ENCODE measurements around the gene CNOT10.
"Not testable (repeated sequence)": the region's sequence is repeated elsewhere in the genome, so short reads cannot be mapped to it uniquely, and the experiment has no call there.

Gene CNOT10

GRCh38 chr3:32703491-32703972 lies 18.5 kb downstream of the CNOT10 start:
- no peak overlapping the region for H3K4me3 Mint-ChIP-seq
- H3K9me3 Mint-ChIP-seq = no peaks in the 10 kb centered on the region
- H3K36me3 Mint-ChIP-seq (ENCODE audit: insufficient read depth) = peaks cover 8% of the 10 kb centered on the region
- H3K4me1 Mint-ChIP-seq (ENCODE audit: low read depth in 2 of 2) = peaks cover 8 to 28% of the 10 kb centered on the region in 2 donors
- H3K27ac Mint-ChIP-seq = no peak overlapping the region
- ATAC-seq (replicated peaks) = no peak
- no peak for DNase-seq
- no peaks in the 10 kb centered on the region for H3K27me3 Mint-ChIP-seq

- ATAC-seq (replicated peaks) (no peak), DNase-seq (no peak)
- Mint-ChIP-seq H3K27ac (no peak overlapping the region), H3K9me3 (no peaks in the 10 kb centered on the region), H3K4me1 (ENCODE audit: low read depth in 2 of 2) (peaks cover 5 to 29% of the 10 kb centered on the region in 2 donors), H3K36me3 (ENCODE audit: insufficient read depth) (peaks cover 25% of the 10 kb centered on the region), H3K27me3 (no peaks in the 10 kb centered on the region), H3K4me3 (no peak overlapping the region)
Observed at GRCh38 chr3:32705232-32705631, 20.2 kb downstream of the CNOT10 start.

GRCh38 chr3:32706348-32707025 lies 21.5 kb downstream of the CNOT10 start:
- Mint-ChIP-seq H3K27ac (peak overlapping the region in 1 of 2 donors; percentile 9), H3K36me3 (ENCODE audit: insufficient read depth) (peaks cover 32% of the 10 kb centered on the region), H3K27me3 (no peaks in the 10 kb centered on the region), H3K4me3 (no peak overlapping the region), H3K4me1 (ENCODE audit: low read depth in 2 of 2) (peaks cover 5 to 30% of the 10 kb centered on the region in 2 donors), H3K9me3 (no peaks in the 10 kb centered on the region)
- no peak for DNase-seq
- no peak for ATAC-seq (replicated peaks)

GRCh38 chr3:32707026-32707370 lies 22.0 kb downstream of the CNOT10 start:
- Mint-ChIP-seq H3K27ac (no peak overlapping the region), H3K4me1 (ENCODE audit: low read depth in 2 of 2) (peaks cover 3 to 27% of the 10 kb centered on the region in 2 donors), H3K4me3 (no peak overlapping the region), H3K27me3 (no peaks in the 10 kb centered on the region), H3K36me3 (ENCODE audit: insufficient read depth) (peaks cover 32% of the 10 kb centered on the region), H3K9me3 (no peaks in the 10 kb centered on the region)
- DNase-seq = no peak
- ATAC-seq (replicated peaks) = no peak

DNA sequence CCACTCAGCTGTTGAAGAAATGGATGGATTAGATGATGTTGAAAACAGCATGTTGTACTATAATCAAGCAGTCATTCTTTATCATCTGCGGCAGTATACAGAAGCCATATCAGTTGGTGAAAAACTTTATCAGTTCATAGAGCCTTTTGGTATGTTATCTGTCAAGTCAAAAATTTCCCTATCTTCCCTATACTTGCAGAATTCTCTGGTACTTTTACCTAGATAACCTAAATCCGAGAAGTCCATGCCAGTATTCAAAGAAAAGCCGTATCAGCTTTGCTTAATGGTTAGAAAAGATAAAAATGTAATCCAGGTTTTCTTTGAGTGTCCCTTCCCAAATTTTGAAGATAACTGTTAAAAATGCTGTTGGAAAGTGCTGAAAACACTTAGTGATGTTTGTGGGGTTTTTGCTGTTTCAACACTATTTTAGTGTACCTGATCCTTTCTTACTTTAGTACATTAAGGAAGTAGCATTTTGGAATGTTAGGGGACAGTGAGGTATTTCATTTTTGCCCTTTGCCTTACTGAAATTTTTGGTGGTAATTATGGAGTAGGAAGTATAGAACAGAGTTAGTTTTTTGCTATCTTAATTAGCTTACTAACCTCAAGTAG lies 23.8 kb downstream of the CNOT10 start:
- ATAC-seq (replicated peaks) = no peak
- H3K4me3 Mint-ChIP-seq = no peak overlapping the region
- H3K9me3 Mint-ChIP-seq = no peaks in the 10 kb centered on the region
- no peak for DNase-seq
- H3K4me1 Mint-ChIP-seq (ENCODE audit: low read depth in 2 of 2) = peaks cover 1 to 23% of the 10 kb centered on the region in 2 donors
- H3K27ac Mint-ChIP-seq = no peak overlapping the region
- no peaks in the 10 kb centered on the region for H3K27me3 Mint-ChIP-seq
- H3K36me3 Mint-ChIP-seq (ENCODE audit: insufficient read depth) = peaks cover 32% of the 10 kb centered on the region

DNA sequence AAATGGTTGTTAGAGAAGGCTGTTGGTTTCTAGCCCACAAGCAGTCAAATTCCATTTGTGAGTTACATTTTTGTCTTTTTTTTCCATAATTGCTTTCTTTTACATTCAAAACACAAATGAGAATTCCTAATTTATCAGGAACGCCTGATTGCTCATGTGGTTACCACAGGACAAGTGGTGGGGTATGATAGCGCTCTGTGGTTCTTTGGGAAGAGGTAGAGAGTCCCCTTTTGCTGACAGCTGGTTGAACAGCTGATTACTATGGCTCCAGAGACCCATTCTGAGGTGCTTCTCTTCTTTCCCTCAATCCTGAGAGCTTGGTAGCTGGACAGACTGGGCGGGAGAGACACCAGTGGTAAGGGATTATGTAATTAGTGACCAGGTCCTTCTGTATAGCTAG lies 24.4 kb downstream of the CNOT10 start:
- no peak for ATAC-seq (replicated peaks)
- Mint-ChIP-seq H3K4me1 (ENCODE audit: low read depth in 2 of 2) (peaks cover 1 to 23% of the 10 kb centered on the region in 2 donors), H3K27ac (no peak overlapping the region), H3K36me3 (ENCODE audit: insufficient read depth) (peaks cover 32% of the 10 kb centered on the region), H3K9me3 (no peaks in the 10 kb centered on the region), H3K4me3 (no peak overlapping the region), H3K27me3 (no peaks in the 10 kb centered on the region)
- DNase-seq = no peak

DNA sequence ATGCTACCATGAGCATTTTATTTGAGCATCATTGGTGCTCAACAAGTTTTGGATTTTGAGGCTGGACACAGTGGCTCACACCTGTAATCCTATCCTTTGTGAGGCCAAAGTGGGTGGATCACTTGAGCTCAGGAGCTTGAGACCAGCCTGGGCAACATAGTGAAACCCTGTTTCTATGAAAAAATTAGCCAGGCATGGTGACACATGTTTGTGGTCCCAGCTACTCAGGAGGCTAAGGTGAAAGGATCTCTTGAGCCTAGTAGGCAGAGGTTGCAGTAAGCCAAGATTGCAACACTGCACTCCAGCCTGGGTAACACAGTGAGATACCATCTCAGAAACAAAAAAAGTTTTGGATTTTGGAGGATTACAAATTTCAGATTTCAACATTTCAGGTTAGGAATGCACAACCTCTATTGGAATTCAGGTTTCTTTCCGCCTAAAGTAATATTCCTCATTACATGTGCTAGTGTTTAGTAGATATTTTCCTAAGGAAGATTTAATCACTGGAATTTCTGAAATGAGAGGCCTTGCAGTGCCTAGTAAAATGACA lies 27.6 kb downstream of the CNOT10 start:
- Mint-ChIP-seq H3K4me3 (no peak overlapping the region), H3K27ac (no peak overlapping the region), H3K27me3 (no peaks in the 10 kb centered on the region), H3K4me1 (ENCODE audit: low read depth in 2 of 2) (peaks cover 0 to 11% of the 10 kb centered on the region in 2 donors), H3K36me3 (ENCODE audit: insufficient read depth) (peaks cover 44% of the 10 kb centered on the region), H3K9me3 (no peaks in the 10 kb centered on the region)
- ATAC-seq (replicated peaks) (no peak), DNase-seq (no peak)

- Mint-ChIP-seq H3K4me3 (no peak overlapping the region), H3K9me3 (no peaks in the 10 kb centered on the region), H3K36me3 (ENCODE audit: insufficient read depth) (peaks cover 43% of the 10 kb centered on the region), H3K27ac (no peak overlapping the region), H3K4me1 (ENCODE audit: low read depth in 2 of 2) (peaks cover 0 to 8% of the 10 kb centered on the region in 2 donors), H3K27me3 (no peaks in the 10 kb centered on the region)
- no peak for DNase-seq
- ATAC-seq (replicated peaks) = no peak
Observed at GRCh38 chr3:32713181-32713580, 28.2 kb downstream of the CNOT10 start.

DNA sequence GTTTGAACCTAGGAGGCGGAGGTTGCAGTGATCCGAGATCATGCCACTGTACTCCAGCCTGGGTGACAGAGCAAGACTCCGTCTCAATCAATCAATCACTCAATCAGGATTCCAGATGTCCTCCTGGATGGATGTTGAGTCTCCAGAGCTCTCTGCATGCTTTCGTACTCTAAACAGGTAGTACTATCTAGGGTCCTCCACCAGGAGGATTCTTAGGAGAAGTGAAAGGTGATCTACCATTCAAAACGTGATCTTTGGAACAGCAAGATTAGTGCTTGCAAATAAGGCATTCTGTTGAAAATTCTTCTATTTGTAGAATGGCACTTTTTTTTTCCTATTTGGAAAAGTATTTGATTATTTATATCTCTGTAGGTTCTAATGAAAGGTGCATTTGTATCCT lies 34.3 kb downstream of the CNOT10 start:
- Mint-ChIP-seq H3K27me3 (no peaks in the 10 kb centered on the region), H3K4me3 (no peak overlapping the region), H3K4me1 (ENCODE audit: low read depth in 2 of 2) (no peaks in the 10 kb centered on the region), H3K27ac (no peak overlapping the region), H3K9me3 (no peaks in the 10 kb centered on the region), H3K36me3 (ENCODE audit: insufficient read depth) (peaks cover 64% of the 10 kb centered on the region)
- ATAC-seq (replicated peaks) (no peak), DNase-seq (no peak)

DNA sequence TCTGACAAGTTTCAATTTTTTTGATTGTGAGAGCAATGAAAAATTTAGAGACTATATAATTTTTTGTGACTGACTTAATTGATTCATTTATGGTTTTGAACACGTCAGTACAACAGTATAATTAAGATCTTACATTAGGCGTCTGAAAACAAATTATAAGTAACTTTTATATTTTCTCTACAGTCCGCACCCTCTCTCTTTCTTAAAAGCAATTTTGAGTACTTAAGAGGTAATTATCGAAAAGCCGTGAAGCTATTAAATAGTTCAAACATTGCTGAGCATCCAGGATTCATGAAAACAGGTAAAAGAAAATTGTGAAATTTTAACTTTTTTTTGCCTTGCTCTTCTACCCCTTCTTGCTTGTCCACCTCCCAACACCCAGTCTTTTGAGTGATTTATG lies 34.9 kb downstream of the CNOT10 start:
- Mint-ChIP-seq H3K27ac (no peak overlapping the region), H3K27me3 (no peaks in the 10 kb centered on the region), H3K4me3 (no peak overlapping the region), H3K36me3 (ENCODE audit: insufficient read depth) (peaks cover 67% of the 10 kb centered on the region), H3K4me1 (ENCODE audit: low read depth in 2 of 2) (no peaks in the 10 kb centered on the region), H3K9me3 (no peaks in the 10 kb centered on the region)
- no peak for ATAC-seq (replicated peaks)
- no peak for DNase-seq

DNA sequence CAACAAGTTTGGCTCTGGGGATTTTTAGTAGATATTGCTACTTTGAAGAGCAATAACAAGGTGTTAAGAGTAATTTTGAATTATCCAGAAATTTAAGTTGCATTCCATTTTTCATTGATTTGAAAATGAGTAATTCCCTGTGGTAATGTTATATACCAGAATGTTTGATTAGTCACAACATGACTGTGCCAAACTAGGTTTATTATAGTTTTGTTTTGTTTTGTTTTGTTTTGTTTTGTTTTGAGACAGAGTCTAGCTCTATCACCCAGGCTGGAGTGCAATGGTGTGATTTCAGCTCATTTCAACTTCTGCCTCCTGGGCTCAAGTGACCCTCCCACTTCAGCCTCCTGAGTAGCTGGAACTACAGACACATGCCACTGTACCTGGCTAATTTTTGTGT lies 40.7 kb downstream of the CNOT10 start:
- H3K36me3 Mint-ChIP-seq (ENCODE audit: insufficient read depth) = peaks cover 60% of the 10 kb centered on the region
- no peaks in the 10 kb centered on the region for H3K9me3 Mint-ChIP-seq
- H3K27ac Mint-ChIP-seq = no peak overlapping the region
- DNase-seq (no peak), ATAC-seq (replicated peaks) (no peak)
- no peaks in the 10 kb centered on the region for H3K27me3 Mint-ChIP-seq
- no peaks in the 10 kb centered on the region for H3K4me1 Mint-ChIP-seq (ENCODE audit: low read depth in 2 of 2)
- H3K4me3 Mint-ChIP-seq = no peak overlapping the region

- DNase-seq (no peak), ATAC-seq (replicated peaks) (peak; percentile 32)
- no peaks in the 10 kb centered on the region for H3K27me3 Mint-ChIP-seq
- no peaks in the 10 kb centered on the region for H3K4me1 Mint-ChIP-seq (ENCODE audit: low read depth in 2 of 2)
- H3K9me3 Mint-ChIP-seq = no peaks in the 10 kb centered on the region
- H3K4me3 Mint-ChIP-seq = no peak overlapping the region
- H3K36me3 Mint-ChIP-seq (ENCODE audit: insufficient read depth) = peaks cover 40% of the 10 kb centered on the region
- no peak overlapping the region for H3K27ac Mint-ChIP-seq
Observed at GRCh38 chr3:32733631-32734229, 48.7 kb downstream of the CNOT10 start.

DNA sequence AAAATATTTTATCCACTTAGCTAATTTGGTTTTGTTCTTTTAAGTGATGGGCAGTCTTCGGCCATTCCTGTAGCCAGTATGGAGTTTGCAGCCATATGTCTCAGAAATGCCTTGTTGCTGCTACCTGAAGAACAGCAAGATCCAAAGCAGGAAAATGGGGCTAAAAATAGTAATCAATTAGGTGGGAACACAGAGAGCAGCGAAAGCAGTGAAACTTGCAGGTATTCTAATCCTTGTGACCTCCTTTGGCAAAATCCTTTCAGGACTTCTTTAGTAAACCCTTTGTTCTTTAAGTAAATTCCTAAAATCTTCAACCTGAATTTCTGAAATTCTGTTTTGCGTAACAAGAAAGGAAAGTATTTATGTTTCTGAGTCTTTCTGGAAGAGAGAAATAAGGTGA lies 49.8 kb downstream of the CNOT10 start:
- H3K27me3 Mint-ChIP-seq = no peaks in the 10 kb centered on the region
- no peak for ATAC-seq (replicated peaks)
- peaks cover 45% of the 10 kb centered on the region for H3K36me3 Mint-ChIP-seq (ENCODE audit: insufficient read depth)
- no peaks in the 10 kb centered on the region for H3K4me1 Mint-ChIP-seq (ENCODE audit: low read depth in 2 of 2)
- H3K27ac Mint-ChIP-seq = no peak overlapping the region
- no peak overlapping the region for H3K4me3 Mint-ChIP-seq
- no peak for DNase-seq
- no peaks in the 10 kb centered on the region for H3K9me3 Mint-ChIP-seq

DNA sequence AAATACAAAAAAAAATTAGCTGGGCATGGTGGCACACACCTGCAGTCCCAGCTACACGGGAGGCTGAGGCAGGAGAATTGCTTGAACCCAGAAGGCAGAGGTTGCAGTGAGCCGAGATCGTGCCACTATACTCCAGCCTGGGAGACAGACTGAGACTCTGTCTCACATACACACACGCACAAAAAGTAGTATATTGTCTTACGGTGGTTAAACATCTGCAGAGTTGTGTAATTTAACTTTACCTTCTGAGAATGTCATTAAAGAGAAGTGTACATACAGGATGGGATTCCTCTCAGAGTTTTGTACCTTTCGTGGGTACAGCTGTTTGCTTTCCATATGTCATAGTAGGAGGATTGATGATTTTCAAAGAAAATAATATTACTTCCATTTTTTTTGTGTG lies 58.5 kb downstream of the CNOT10 start:
- H3K36me3 Mint-ChIP-seq (ENCODE audit: insufficient read depth) = peaks cover 36% of the 10 kb centered on the region
- not testable (repeated sequence) for H3K27me3 Mint-ChIP-seq; ATAC-seq (replicated peaks); DNase-seq; H3K27ac Mint-ChIP-seq; H3K9me3 Mint-ChIP-seq; H3K4me3 Mint-ChIP-seq; H3K4me1 Mint-ChIP-seq (ENCODE audit: low read depth in 2 of 2)
